Muscle of leg (tissue), 11 donors: ENCODE measurements around the gene RTL10. TPM values are rescaled to one million over a fixed set of nuclear protein-coding genes. Genes with fewer than 3 reads are reported as not detected.
A peak's percentile ranks its signal among the peaks of the same experiment; 100 is the strongest.

ENCODE experiments used
- DNase-seq: peaks from one replicate; pipeline ENCODE4 v3.0.0; 2013
- H3K27ac ChIP-seq: one replicate; pipeline ENCODE4 v1.5.1; 2013; ENCODE audit warnings: mild to moderate bottlenecking, low read length, control low read depth
- H3K27me3 ChIP-seq: one replicate; pipeline ENCODE4 v1.6.1; 2013; ENCODE audit warnings: low read length; ENCODE audit not compliant: control insufficient read depth, insufficient read depth
- H3K36me3 ChIP-seq: one replicate; pipeline ENCODE4 v1.6.1; 2013; ENCODE audit warnings: low read length; ENCODE audit not compliant: control insufficient read depth, insufficient read depth
- H3K4me1 ChIP-seq: one replicate; pipeline ENCODE4 v1.6.1; 2013; ENCODE audit warnings: low read length; ENCODE audit not compliant: control insufficient read depth, insufficient read depth
- H3K4me3 ChIP-seq: one replicate; pipeline ENCODE4 v1.5.1; 2013; ENCODE audit warnings: low read length, control low read depth
- H3K9me3 ChIP-seq: replicated peaks from 2 replicates; pipeline ENCODE4 v1.6.1; 2013; ENCODE audit warnings: low read depth, low read length; ENCODE audit not compliant: control insufficient read depth
- WGBS: methylation state at CpG from one replicate; pipeline ENCODE4 v1.1.5; 2013; ENCODE audit warnings: missing lambda C conversion rate; ENCODE audit not compliant: insufficient coverage; 5-methylcytosine and 5-hydroxymethylcytosine counted together
- polyA plus RNA-seq, 8 donors: library from polyadenylated mRNA; unstranded; fragments of 120-200 nt; gene quantifications; one replicate each; pipeline versions ENCODE4 v1.2.1 to v1.2.3, GENCODE V29; 2013; ENCODE audit warnings: inconsistent platforms in 1 of 8, low replicate concordance in 1 of 8; ENCODE audit not compliant: insufficient read length in 8 of 8, insufficient read depth in 1 of 8
- total RNA-seq: library from RNA; stranded (reverse); fragments of 120-200 nt; gene quantifications from one replicate; pipeline ENCODE4 v1.2.4, GENCODE V29; 2013

The RTL10 gene
- total and polyA plus RNA-seq, 9 donors, result 10.8 to 15.8 (median 12.7) TPM

GRCh38 chr22:19865141-19865829 is 10.6 kb upstream of the RTL10 start:
- H3K27me3 ChIP-seq, result no peaks in the 10 kb centered on the region
- no peak overlapping the region for H3K4me3 ChIP-seq
- no peak overlapping the region for H3K27ac ChIP-seq
- DNase-seq, result no peak
- peaks cover 2% of the 10 kb centered on the region for H3K36me3 ChIP-seq
- WGBS, result 100% methylated on average over 1 of the region's 12 CpGs
- peaks cover 2% of the 10 kb centered on the region for H3K4me1 ChIP-seq
- no peaks in the 10 kb centered on the region for H3K9me3 ChIP-seq

- WGBS, result no CpG with 5 or more reads among the region's 5 CpGs
- no peak for DNase-seq
Measured at GRCh38 chr22:19864538-19865106, 9.9 kb upstream of the RTL10 start.

DNA sequence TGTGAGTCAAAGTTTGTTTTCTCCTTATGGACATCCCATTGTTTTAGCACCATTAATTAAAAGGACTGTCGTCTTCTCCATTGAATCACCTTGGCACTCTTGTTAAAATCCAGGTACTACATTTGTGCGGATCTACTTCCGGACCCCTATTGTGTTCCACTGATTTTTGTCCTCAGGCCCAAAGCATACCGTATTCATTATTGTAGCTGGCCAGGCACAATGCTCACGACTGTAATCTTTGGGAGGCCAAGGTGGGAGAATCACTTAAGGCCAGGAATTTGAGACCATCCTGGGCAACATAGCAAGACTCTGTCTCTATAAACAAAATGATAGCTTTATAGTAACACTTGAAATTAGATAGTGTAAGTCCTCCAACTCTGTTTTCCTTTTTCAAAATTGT is 8.9 kb upstream of the RTL10 start:
- no peaks in the 10 kb centered on the region for H3K9me3 ChIP-seq
- no peak for DNase-seq
- 91% methylated on average over 4 of the region's 5 CpGs for WGBS

More at GRCh38 chr22:19864538-19865106, 9.9 kb upstream of the RTL10 start:
- no peak overlapping the region for H3K4me3 ChIP-seq
- H3K27me3 ChIP-seq, result no peaks in the 10 kb centered on the region
- H3K4me1 ChIP-seq, result no peaks in the 10 kb centered on the region
- H3K27ac ChIP-seq, result no peak overlapping the region
- H3K9me3 ChIP-seq, result no peaks in the 10 kb centered on the region
- peaks cover 2% of the 10 kb centered on the region for H3K36me3 ChIP-seq

GRCh38 chr22:19862619-19863246 is 8.1 kb upstream of the RTL10 start:
- Histone ChIP-seq H3K4me1 (no peaks in the 10 kb centered on the region), H3K27ac (no peak overlapping the region), H3K27me3 (no peaks in the 10 kb centered on the region), H3K4me3 (no peak overlapping the region), H3K36me3 (peaks cover 2% of the 10 kb centered on the region), H3K9me3 (no peaks in the 10 kb centered on the region)
- WGBS, result 100% methylated on average over 4 of the region's 13 CpGs
- peak; percentile 47 for DNase-seq

More for the DNA sequence above, 8.9 kb upstream of the RTL10 start:
- Histone ChIP-seq H3K4me1 (no peaks in the 10 kb centered on the region), H3K36me3 (peaks cover 2% of the 10 kb centered on the region), H3K4me3 (no peak overlapping the region), H3K27me3 (no peaks in the 10 kb centered on the region), H3K27ac (no peak overlapping the region)

- Histone ChIP-seq H3K4me1 (peaks cover 10% of the 10 kb centered on the region), H3K9me3 (no peaks in the 10 kb centered on the region), H3K27me3 (no peaks in the 10 kb centered on the region), H3K4me3 (no peak overlapping the region), H3K27ac (no peak overlapping the region), H3K36me3 (peaks cover 2% of the 10 kb centered on the region)
- 100% methylated on average over 5 of the region's 8 CpGs for WGBS
- DNase-seq, result no peak
Measured at GRCh38 chr22:19859861-19860510, 5.3 kb upstream of the RTL10 start.

DNA sequence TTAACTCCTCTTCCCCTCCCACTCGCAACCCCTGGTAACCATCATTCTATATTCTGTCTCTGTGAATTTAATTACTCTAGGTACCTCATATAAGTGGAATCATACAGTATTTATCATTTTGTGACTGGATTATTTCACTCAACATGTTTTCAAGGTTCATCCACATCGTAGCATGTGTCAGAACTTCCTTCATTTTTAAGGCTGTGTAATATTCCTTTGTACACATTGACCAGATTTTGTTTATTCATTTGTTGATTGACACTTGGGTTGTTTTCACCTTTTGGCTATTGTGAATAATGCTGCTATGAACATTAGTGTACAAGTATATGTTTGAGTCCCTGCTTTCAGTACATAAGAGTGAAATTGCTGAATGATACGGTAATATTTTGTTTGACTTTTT is 2.7 kb upstream of the RTL10 start:
- Histone ChIP-seq H3K27ac (no peak overlapping the region), H3K27me3 (no peaks in the 10 kb centered on the region), H3K36me3 (peaks cover 2% of the 10 kb centered on the region), H3K4me1 (peaks cover 27% of the 10 kb centered on the region), H3K9me3 (no peaks in the 10 kb centered on the region), H3K4me3 (no peak overlapping the region)
- DNase-seq, result no peak
- WGBS, result no CpG with 5 or more reads among the region's 3 CpGs

DNA sequence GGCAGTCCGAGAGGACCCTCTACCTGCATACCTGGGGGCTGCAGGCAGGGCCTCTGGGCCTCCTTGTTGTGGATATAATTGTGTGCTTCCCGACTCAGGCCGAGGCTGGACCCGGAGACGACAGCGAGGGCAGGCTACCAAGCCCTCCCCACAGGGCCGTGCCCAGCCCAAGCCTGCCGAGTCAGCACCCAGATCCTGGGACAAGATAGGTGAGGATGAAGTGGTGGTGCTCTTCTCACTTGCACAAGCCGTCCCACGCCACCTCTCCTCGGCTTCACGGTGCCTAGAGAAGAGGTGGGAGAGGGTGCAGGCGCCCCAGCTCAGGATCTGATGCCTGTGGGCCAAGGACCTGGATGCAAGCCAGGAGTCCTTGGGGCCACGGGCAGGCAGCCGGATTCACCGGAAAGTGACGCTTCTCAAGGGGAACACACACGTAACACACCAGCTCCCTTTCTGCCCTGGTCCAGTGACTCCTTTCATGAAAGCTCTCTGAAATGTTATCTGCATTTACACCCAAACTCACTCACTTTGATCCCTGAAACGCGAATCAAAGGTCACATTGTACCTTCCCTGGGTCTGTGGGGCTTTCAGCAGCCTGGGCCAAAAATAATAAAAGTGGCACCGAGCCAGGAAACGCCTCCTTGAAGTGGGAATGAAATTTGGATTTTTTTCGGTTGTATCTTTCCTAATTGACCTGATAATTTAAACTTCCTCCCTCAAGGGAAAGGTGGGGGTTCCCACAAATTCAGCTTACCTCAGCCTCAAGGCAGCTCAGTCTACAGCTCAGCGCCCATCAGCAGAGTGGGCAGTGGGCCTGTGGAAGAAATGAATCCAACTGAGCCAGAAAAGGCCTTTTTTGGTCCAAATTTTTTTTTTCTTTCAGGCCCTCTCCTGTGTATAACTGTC is 1.1 kb upstream of the RTL10 start:
- WGBS, result 2% methylated on average over 12 of the region's 24 CpGs
- H3K27me3 ChIP-seq, result no peaks in the 10 kb centered on the region
- peak overlapping the region; percentile 97 for H3K4me3 ChIP-seq
- H3K27ac ChIP-seq, result peak overlapping the region; percentile 89
- no peaks in the 10 kb centered on the region for H3K9me3 ChIP-seq
- peak; percentile 60 for DNase-seq
- peaks cover 17% of the 10 kb centered on the region for H3K36me3 ChIP-seq
- peaks cover 28% of the 10 kb centered on the region for H3K4me1 ChIP-seq

DNA sequence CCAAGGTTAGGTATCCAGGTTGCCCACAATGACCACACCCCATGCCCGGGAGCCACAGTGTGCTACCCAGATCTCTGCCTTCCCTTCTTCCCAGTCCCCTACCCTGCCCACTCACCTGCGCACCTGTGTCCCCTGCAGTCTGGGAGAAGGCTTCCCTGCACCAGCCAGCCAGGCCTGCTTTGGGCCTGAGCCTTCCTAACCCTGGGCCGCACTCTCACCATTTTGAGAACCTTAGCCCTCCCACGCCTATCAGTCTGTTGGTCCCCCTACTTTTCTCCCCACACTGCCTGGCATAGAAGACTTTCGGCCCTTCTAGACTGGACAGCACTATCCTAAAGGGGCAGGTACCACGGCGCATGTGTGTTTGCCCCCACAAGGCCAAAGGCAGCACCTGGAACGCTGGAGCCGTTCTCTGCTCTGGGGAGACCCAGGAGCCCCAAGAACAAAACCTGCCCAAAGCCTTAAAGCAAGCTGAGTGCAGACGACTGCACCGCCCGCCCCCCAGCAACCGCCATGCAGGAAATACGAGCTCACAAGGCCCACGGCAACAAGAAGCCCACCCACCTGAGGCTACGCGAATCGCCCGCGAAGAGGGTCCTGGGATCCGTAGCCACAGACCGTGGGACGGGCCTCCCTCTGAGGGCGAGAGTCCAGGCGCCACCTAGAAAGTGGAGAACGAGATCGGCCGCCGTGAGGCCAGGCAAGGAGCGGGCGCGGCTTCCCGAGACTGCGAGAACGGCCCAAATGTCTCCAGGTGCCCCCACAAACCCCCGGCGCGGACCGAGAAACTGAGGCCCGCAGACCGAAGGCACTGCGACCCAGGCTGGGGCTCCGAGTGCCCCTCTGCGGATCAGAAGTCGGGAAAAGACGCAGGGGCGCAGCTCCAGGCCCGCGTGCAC is 546 bp downstream of the RTL10 start:
- 2% methylated on average over 49 of the region's 49 CpGs for WGBS
- peaks cover 28% of the 10 kb centered on the region for H3K4me1 ChIP-seq

More for the DNA sequence above, 546 bp downstream of the RTL10 start:
- Histone ChIP-seq H3K27me3 (no peaks in the 10 kb centered on the region), H3K9me3 (no peaks in the 10 kb centered on the region), H3K27ac (peak overlapping the region; percentile 88), H3K36me3 (peaks cover 26% of the 10 kb centered on the region), H3K4me3 (peak overlapping the region; percentile 97)
- DNase-seq, result no peak
